Measurements from ENCODE around the gene C10orf105.

The C10orf105 gene

DNA sequence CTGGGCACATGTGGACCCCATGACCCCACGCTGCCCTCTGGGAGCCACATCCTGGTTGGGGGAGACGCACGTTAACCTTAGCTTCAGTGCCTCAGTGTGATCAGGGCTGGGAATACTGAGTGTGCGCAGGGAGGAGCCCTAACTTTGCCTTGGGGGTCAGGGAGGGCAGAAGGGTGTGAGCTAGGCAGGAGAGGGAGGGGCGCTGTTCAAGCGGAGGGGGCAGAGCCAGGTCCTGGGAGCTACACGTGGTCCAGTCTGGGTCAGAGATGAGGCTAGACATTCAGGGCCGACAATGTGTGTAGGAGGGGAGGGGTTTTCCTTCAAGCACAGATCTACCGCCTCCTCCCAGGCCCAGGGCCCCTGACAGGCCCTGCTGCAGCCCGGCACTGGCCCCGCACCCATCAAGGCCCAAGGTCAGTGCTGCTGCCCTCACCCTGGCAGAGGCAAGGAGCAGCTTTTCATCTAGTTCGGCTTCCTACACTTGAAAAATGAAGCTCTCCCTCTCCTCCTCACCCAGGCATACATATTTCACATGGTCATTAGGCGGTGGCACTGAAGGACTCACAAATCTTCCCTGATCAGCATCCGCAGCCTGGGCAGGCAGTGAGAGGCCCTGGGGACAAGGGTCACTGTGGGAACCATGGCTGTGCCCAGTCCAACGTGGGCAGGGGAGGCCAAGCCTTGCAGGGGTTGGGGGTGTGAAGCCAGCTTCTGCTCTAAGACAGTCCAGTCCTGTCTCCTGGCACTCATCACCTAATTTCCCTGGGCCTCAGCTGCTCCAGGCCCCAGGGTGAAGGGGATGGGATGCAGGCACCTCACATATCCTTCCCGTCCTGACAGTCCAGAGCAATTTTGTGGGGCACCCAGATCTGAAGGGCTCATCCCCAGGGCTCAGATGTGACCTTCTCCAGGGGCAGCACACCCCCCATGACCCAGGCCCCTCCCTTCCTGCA lies 47.3 kb downstream of the C10orf105 start:
- no peak for DNase-seq

DNA sequence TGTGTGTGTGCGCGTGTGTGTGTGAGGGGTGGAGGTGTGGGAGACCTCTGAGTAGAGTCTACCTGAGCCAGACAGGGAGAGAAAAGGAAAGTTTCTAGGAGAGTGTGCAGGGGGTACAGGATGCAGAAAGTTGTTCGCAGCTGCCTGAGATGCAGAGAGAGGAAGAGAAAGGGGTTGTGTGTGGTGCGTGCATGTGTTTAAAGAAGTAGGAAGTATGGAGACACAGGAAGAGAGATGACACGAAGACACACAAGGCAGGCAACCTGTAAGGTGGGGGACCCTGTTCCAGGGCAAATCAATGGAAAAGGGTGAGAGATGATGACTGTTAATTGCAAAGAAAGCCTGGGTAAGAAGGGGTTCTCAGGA lies 52.2 kb downstream of the C10orf105 start:
- no peak for DNase-seq

DNA sequence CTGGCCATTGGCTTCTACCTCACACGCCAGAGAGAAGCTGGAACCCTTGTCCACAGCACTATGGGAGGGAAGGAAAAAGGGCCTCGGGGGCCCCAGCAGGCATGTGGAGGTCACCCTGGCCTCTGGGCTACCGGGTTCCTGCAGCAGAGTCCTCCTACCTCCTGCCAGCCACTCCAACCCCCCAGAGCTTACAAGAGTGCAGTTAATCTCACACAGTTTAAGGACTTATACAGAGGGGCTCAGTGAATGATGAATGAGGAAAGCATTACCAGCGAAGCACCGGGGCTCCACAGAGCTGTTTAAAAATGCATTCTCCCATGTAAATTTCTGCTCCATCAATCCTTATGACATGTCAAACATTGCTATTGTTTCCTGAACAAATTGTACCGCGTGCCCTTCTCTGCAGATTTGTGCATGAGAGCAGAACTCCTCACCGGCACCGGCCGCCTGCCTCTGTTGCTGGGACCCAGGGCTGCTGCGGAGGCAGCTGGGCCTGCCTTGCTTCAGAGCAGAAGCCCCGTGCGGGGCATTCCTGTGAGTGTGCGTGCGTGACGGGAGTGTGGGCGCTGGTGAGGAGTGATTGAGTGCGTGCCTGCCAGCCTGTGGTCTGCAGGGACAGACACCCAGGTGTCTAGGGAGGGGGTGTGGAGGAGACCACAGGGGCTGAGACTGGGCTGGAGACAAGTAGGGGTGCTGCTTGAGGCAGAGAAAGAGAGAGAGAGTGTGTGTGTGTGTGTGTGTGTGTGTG lies 52.8 kb downstream of the C10orf105 start:
- no peak for DNase-seq

DNA sequence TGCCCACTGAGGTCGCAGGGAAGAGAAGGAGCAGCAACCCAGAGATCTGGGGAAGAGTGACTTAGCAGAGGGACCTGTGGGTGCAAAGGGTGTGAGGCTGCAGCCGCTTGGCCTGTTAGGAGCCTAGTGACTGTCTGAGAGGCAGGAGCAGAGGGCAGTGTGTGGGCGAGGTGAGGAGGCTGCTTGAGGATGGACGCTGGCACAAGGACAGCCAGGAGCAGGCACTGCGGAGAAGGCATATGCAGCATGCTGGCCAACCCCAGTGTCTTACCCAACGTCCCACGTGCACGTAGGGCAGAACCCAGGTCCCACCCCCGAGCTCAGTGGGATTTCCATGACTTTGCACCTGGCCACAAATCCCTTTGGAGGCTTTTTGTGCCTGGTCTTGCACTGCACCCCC lies 54.1 kb downstream of the C10orf105 start:
- DNase-seq = no peak

DNA sequence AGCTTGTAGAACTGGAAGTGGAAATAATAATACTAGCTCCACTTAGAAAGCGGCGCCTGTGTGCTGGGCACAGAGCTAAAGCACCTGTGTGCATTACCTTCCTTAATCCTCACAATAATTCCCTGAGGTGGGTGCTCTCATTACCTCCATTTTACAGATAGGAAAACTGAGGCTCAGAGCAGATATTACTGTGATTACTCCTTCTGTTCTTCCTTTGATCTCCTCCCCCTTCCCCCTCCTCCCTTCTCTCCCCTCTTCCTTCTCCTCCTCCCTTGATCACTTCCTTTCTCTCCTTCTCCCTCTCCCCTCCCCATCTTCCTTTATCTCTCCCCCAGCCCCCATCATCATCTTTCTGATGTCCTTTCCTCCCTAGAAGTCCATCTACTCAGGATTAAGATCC lies 55.0 kb downstream of the C10orf105 start:
- DNase-seq = no peak

DNA sequence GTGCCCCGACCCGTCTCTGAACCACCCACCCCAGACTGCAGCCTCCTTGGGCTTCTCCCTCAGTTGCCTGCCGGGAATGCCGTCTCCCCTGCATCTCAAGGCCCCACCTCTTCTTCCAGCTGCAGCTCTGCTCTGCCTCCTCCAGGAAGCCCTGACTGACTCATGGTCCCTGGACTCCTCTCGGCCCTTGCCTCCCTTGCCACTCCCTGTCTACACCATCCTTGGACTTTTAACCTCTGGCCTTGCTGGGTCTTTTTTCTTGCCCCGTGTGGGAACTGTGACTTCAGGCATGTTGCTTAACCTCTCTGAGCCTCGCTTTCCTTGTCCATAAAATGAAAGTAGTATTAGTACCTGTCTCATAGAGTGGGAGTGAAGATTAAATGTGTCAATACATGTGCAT lies 56.3 kb downstream of the C10orf105 start:
- DNase-seq = no peak

DNA sequence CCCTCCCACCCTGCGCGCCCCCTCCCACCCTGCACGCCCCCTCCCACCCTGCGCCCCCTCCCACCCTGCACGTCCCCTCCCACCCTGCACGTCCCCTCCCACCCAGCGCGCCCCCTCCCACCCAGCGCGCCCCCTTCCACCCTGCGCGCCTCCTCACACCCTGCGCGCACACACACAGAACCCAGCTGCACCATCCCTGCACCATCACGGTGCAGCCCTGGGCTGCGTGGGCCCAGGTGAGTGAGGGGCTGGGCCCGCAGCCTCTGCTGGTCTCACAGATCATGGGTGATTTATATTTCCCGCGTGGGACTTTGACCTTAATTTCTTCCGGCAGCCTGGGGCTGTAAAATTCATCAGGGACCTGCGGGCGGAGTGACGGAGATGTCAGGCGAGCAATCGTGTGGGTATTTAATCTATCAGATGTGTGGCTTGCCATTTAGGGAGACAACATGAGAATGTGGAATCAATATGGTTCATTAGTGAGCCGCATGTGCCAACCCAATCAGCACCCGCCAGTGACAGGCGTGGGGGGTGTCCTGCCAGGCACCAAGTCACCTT lies 57.7 kb downstream of the C10orf105 start:
- DNase-seq = no peak

Measured in DMS 273 treated with DMSO at 0.1 percent for 48 hours (cell line).